Medulla oblongata (tissue), 1 donor: ENCODE data around the gene NFAM1.

Source experiments
- DNase-seq: peaks from one replicate; pipeline ENCODE4 v3.0.0-alpha.2; 2015; ENCODE audit errors: extremely low spot score

Gene NFAM1

GRCh38 chr22:42383851-42384417 lies 48.3 kb downstream of the NFAM1 start:
- no peak for DNase-seq

DNA sequence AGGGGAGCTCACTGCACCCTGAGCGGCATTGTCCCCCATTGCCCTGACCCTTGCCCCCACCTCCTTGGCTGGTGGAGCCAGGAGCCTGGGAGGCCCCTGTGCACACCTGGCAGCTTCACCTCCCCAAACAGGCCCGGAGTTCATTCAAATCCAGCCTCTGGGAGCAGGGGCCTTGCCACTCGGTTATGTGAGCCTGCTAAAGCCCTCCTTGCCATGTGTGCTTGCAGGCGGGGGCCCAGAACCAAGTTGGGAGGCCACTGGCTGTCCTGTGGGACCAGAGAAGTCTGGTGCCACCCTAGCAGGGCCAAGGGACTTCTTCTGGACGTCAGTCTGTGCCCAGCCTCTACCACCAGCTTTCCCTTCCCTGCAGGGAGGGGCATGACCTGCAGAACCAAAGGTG lies 48.9 kb downstream of the NFAM1 start:
- no peak for DNase-seq

GRCh38 chr22:42380769-42381551 lies 51.2 kb downstream of the NFAM1 start:
- no peak for DNase-seq

GRCh38 chr22:42379966-42380537 lies 52.2 kb downstream of the NFAM1 start:
- DNase-seq = no peak

DNA sequence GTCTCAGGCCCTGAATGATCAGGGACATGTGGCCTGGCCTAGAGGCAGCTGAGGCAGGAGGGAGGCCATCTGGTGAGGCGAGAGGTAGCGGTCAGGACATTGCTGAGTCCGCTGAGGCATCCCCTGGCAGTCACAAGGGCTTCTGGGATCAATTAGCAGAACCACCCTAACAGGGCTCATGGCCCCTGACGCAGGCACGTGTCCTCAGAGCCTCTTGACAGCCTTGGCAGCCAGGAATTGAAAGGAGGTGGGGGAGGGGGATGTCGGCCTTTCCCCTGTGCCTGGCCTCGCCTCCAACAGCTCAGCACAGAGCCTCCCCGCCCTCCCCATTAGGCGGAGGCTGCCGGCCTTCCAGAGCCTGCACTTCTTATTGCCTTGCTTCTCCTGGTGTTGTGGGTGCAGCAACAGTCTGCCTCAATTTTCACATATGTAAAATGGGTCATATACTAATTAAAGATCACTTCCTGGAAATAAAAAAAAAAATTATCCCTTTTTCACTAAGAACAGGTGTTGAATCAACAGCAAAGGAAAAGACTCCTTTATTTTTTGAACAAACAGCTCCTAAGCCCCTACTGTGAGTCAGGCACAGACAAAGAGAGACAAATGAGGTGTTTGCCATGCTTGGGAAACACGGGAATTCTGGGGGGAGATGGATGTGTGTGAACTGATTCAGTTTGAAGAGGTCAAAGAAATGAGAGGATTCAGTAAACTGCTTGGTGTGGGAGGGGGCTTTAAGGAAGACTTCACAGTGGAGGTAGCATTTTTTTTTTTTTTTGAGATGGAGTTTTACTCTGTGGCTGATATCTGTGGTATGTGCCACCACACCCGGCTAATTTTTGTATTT lies 55.3 kb downstream of the NFAM1 start:
- no peak for DNase-seq

DNA sequence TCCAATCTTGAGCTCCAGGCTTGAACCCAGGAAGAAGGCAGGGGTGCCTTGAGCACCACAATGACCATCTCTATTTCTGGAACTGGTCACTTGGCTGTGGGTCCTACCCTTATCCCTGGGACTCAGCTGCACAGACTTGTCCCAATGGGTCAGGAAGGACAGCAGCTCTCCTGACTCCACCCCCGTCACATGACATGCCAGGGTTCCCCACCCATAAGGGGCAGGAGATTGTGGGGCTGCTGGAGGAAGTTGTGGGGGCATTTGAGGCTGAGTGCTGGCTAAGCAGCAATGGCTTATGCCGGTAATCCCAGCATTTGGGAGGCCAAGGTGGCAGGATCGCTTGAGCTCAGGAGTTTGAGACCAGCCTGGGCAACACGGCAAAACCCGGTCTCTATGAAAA lies 56.2 kb downstream of the NFAM1 start:
- DNase-seq = no peak

DNA sequence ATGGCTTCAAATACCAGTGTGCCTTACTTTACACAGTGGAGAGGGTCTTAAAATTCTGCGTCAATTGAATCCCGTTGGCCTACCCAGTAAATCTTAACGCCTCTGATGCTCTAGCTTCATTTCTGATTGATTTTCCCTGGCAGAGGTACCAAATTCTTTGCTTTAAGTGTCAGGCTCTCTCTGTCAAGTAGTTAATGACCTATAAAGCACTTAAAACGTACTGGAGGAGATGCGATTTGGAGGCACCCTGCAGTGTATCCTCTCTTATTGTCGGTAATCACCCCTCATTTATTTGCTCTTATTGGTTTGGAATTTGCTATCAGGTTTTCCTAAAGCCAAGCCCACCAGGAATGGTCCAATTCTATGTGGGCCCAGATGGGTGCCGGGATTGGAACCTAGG lies 59.2 kb downstream of the NFAM1 start:
- no peak for DNase-seq

DNA sequence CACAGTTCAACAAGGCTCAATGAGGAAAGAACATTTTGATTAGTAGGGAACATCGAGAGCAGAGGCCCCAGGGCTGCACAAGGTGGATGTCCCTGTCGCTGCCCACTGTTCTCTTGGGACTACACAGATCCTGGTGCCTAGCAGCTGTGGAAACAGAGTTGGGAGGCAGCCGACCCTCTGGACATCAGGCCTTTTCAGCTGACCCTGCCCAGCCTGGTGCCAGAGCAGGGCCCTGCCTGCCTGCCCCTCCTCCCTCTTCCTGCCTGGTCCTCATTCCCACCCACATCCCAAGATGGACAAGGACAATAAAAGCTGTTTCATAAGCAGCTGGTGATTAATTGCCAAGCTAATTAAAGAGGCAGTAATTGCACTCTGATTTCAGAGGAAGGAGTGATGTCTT lies 60.7 kb downstream of the NFAM1 start:
- DNase-seq = no peak

GRCh38 chr22:42371099-42371498 lies 61.1 kb downstream of the NFAM1 start:
- DNase-seq = no peak

- DNase-seq = peak; percentile 98
These were observed 62.8 kb downstream of the NFAM1 start for GRCh38 chr22:42369250-42370041.

DNA sequence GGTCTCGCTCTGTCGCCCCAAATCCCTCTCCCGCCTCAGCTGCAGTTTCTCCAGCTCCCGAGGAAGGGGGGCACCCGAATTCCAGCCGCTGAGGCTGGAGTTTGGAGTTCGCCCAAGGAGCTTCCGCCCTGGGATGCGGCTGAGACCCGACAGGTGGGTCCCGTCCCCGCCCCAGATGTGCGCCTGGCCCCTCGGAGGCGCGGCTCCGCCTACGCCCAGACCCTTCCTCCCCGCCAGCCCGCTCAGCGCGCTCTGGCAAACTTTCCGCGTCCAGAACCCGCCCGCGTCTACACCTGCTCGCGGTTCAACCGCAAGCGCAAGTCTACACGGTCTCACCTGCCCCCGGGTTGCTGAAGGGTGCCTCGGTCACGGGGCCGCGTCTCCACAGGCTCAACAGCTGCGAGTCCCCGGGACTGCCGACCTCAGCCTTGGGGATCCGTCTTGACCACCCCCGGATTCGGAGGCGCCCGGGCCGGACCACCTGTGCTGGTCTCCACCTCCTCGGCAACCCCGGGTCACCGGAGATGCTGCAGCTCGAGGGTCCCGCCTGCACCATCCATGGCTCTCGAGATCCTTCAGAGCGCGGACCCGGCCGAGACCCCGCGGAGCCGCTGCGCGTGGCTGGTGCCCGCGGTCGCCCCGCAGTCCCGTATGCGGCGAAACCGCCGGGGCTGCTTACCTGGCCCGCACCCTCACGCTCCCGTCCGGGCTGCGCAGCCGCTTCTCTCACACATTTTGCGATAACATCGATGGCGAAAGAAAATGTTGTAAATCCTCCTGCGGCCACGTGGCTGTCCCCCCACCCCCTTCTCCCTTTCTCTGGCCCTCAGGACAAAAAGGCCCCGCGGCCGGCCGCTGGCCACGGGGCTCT lies 63.6 kb downstream of the NFAM1 start:
- no peak for DNase-seq

- peak; percentile 24 for DNase-seq
These were observed 64.2 kb downstream of the NFAM1 start for GRCh38 chr22:42367980-42368378.

DNA sequence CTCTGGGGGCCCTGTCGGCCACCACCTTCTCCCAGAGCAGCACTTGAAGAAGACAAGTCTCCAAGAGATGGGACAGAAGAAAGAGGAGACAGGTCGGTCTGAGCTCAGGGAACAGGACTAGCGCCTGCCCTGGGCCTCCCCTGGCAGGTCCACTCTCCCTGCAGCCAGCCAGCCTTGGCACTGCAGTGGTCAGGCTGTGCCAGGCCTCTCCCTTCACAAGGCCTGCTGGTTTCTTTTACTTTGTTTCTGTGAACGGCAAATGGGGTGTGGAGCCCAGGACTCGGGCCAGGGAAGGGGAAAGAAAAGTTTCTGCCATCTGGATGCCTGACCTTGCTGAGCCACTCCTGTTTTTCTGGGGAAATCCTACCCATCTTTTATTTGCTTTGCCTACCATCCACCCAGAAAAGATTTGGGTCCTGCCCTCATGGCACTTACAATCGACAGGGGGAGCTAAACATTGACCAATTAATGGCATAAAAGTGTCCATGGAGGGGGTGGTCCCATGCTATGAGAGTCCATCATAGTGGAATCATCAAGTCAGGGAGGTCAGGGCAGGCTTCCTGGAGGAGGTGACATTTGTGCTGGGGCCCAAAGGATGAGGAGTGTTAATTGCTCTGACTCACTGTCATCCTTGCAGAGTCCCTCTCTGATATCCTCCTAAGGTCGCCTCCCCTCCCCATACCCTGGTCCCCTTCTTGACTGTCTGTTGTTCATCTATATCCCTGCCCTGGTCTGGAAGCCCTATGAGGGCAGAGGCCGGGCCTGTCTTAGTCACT lies 65.2 kb downstream of the NFAM1 start:
- DNase-seq = peak; percentile 84

- DNase-seq = peak; percentile 56
These were observed 66.1 kb downstream of the NFAM1 start for GRCh38 chr22:42365942-42366695.

- DNase-seq = peak; percentile 64
These were observed 66.9 kb downstream of the NFAM1 start for GRCh38 chr22:42365111-42365865.

- peak; percentile 44 for DNase-seq
These were observed 67.5 kb downstream of the NFAM1 start for GRCh38 chr22:42364604-42365110.

- no peak for DNase-seq
These were observed 68.3 kb downstream of the NFAM1 start for GRCh38 chr22:42363892-42364291.

DNA sequence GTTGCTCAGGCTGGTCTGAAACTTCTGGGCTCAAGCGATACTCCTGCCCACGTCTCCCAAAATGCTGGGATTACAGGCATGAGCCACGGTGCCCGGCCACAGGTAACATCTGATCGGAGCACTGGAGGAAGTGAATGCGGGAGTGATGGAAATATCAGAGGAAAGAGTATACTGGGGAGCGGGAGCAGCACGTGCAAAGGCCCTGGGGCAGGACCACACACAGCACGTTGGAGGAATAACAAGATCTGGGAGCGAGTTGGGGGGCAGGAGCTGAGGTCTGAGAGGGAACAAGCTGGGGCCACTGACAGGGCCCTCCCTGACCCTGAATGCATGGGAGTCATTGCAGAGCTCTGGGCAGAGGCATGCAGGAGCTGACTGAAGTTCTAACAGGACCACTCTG lies 70.7 kb downstream of the NFAM1 start:
- no peak for DNase-seq
